Measurements from ENCODE around the gene ACO1.

- TF ChIP-seq CTCF (tag by site-specific recombination; IDR thresholded peaks at IDR 0.05) (no peak), ZNF121 (tag by site-specific recombination; IDR thresholded peaks at IDR 0.05) (no peak), ZNF335 (tag by site-specific recombination; conservative IDR thresholded peaks at IDR 0.05) (no peak), ZNF292 (tag by site-specific recombination; IDR thresholded peaks at IDR 0.05; ENCODE audit: borderline replicate concordance, low read depth) (no peak), REST (tag by site-specific recombination; IDR thresholded peaks at IDR 0.05) (no peak), ZNF629 (tag by site-specific recombination; IDR thresholded peaks at IDR 0.05) (no peak), ZNF580 (tag by site-specific recombination; IDR thresholded peaks at IDR 0.05) (no peak), MEIS1 (CRISPR knock-in tag; IDR thresholded peaks at IDR 0.05; ENCODE audit: borderline replicate concordance) (no peak), ZNF544 (tag by site-specific recombination; IDR thresholded peaks at IDR 0.05) (no peak), ZNF704 (tag by site-specific recombination; IDR thresholded peaks at IDR 0.05) (no peak), FEZF1 (tag by site-specific recombination; IDR thresholded peaks at IDR 0.05) (no peak)
Observed at GRCh38 chr9:32405506-32405905, 21.1 kb downstream of the ACO1 start.
